Stimulated activated CD8-positive, alpha-beta memory T cell treated with anti-CD3 and anti-CD28 coated beads, Interleukin-7, amount 100 ng/mL, for 48 hours (primary cell): ENCODE data around the gene HTR3C.
"Not testable (repeated sequence)": the region's sequence is repeated elsewhere in the genome, so short reads cannot be mapped to it uniquely, and the experiment has no call there.

Experiments used
- DNase-seq, 2 donors: peaks; one replicate each; pipeline ENCODE4 v3.0.0-alpha.2; 2020; ENCODE audit warnings: low read depth in 1 of 2; ENCODE audit errors: extremely low read depth in 1 of 2

The HTR3C gene

GRCh38 chr3:184030536-184030935, 22.3 kb upstream of the HTR3C start:
- no peak for DNase-seq

DNA sequence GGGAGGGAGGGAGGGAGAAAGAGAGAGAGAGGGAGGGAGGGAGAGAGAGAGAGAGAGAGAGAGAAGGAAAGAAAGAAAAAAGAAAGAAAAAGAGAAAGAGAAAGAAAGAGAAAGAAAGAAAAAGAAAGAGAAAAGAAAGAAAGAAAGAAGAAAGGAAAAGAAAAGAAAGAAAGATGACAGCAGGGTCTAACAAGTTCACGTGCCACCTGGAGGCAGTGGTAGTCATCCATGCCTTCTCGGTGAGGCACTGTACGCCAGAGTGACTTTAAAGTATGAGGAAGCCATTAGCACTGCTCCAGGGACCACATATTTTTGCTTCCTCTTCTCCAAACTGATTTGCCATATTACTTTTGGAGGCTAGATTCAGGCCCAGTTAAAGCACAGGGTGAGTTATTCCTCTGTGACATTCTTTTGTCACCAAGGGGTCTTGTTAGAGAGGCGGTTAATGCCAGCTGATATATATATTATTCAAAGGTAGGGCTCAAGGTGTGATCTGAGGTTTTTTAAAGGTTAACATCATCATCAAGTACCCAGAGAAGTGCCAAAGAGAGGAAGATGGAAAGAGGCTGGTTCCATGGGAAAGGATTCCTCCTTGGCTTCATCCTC, 21.6 kb upstream of the HTR3C start, which contains the start of gene HTR3D:
Gene HTR3D, plus strand, starts transcription at position 556 of the 606 bp plus-strand sequence. Its CDS starts 0 bp downstream, at position 556.
- no peak for DNase-seq

DNA sequence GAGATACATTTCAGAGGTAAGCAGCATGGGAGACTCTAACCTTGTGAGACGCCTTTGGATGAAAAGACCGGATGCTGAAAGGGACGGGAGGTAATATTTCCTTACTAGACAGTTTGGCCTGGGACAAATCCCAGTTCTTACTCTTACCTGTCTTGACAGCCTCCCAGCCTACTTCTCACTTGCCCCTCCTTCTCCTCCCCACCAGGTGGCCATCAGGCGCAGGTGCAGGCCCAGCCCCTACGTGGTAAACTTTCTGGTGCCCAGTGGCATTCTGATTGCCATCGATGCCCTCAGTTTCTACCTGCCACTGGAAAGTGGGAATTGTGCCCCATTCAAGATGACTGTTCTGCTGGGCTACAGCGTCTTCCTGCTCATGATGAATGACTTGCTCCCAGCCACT, 15.0 kb upstream of the HTR3C start:
- no peak for DNase-seq

DNA sequence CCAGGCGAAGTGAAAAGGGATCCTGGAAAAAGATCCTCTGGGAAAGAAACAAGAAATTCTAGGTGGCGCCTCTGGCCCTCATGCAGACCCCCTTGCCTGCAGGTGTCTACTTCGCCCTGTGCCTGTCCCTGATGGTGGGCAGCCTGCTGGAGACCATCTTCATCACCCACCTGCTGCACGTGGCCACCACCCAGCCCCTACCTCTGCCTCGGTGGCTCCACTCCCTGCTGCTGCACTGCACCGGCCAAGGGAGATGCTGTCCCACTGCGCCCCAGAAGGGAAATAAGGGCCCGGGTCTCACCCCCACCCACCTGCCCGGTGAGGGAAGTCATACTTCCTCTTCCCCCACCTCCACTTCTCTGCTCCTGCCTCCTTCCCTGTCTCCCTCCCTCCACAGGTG, 14.5 kb upstream of the HTR3C start:
- DNase-seq, result not testable (repeated sequence)

GRCh38 chr3:184039414-184039813, 13.4 kb upstream of the HTR3C start:
- no peak for DNase-seq

GRCh38 chr3:184040010-184040409, 12.8 kb upstream of the HTR3C start:
- no peak for DNase-seq

DNA sequence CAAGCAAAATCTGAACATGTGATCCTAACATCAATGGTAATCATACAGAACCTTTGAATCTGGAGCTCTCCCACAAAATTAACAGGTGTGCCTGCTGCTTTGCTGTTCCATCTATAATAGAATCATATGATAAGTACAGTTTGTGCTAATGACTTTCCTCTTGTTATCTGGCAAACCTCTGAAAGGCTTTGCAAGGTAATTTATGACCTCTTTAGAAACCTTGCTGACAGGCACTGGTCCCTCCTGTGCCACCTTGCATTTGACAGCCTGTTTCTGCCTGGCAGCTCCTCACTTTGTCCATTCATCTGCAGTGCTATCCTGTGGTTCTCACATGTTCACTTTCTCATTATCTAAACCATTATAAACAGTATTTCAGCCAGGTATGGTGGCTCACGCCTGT, 10.2 kb upstream of the HTR3C start:
- no peak for DNase-seq

DNA sequence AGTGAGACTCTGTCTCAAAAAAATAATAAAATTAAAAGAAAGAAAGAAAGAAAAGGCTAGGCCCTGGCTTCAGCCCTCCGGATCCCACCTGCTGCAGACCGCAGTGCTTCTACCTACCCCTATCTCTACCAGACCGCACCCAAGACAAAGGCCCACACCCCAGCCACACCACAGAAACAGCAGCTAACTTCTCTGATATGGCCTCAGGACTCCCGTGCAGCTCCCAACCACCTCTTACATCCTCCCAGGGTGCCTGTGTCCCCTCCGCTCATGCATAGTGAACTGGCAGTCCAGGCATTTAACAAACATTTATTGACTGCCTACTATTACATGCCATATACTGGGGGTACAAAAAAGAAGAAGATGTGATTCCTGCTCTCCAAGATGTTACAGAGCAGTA, 6.9 kb upstream of the HTR3C start:
- no peak for DNase-seq

DNA sequence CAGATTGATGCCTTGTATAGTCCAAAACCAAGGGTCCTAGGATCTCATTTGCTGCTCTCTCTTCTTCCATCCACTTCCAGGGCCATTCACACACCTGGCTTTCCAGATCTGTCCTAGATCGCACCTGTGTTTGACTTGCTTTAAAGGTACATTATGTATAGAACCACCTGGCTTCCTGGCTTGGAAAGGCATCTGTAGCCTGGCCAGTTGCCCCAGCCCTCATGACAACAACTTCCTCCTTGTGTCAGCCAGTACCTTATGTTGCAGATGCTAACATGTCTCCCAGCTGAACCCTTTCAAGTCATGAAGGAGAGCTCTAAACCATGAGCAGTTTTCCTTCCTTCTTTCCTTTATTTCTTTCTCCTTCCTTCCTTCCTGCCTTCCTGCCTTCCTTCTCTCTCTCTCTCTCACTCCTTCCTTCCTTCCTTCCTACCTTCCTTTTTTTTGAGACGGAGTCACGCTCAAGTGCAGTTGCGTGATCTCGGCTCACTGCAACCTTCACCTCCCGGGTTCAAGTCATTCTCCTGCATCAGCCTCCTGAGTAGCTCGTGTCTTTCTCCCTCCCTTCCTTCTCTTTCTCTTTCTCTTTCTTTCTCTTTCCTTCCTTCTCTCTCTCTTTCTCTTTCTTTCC, 2.5 kb upstream of the HTR3C start:
- no peak for DNase-seq

- DNase-seq, result no peak
Measured at GRCh38 chr3:184058029-184058428, 5.2 kb downstream of the HTR3C start.

GRCh38 chr3:184059424-184059823, 6.6 kb downstream of the HTR3C start:
- no peak for DNase-seq

DNA sequence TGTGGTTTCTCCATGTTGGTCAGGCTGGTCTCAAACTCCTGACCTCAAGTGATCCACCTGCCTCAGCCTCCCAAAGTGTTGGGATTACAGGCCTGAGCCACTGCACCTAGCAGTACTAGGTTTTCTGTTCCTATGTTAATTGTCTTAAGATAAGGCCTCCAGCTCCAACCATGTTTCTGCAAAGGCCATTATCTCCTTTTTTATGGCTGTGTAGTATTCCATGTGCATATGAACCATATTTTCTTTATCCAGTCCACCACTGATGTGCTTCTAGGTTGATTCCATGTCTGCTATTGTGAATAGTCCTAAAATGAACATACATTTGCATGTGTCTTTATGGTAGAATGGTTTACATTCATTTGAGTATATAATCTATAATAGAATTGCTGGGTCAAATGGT, 9.8 kb downstream of the HTR3C start:
- no peak for DNase-seq

DNA sequence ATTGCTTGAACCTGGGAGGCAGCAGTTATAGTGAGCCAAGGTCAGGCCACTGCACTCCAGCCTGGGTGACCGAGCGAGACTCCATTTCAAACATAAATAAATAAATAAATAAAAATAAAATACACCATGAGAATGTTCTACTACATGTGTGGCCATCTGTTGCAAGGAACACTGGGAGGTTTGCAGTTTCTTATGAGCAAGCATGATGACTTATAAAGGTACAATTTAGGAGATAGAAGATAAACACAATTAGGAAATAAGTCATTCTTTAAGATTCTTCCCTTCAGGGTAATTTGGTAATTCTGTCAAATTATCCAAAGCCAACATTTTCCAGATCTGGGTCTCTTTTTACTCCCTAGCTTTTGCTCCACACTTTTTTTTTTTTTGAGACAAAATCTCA, 13.4 kb downstream of the HTR3C start:
- DNase-seq, result no peak

DNA sequence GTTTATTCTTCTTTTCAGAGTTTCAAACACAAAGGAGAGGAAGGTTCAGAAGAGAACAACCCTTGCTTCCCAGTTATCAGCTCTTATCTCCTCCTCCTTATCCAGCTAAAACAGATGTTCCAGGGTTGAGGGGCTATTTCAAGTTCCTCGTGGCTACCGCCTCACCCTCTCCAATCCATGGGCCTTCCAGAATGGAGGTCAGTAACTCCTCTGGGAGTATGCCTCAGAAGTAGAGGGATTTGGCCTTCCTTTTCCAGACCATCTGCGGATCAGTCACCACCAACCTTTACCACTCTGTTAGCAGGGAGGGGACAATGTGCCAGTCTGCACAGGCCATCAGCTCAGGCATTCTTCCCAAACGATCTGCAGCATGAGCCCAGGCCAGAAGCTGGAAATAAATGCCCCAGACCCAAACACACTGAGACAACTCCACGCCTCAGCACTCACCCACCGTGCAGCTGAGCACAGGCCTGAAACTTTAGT, 14.8 kb downstream of the HTR3C start:
- DNase-seq, result no peak

GRCh38 chr3:184068344-184068743, 15.5 kb downstream of the HTR3C start:
- DNase-seq, result no peak

GRCh38 chr3:184071142-184071541, 18.3 kb downstream of the HTR3C start:
- not testable (repeated sequence) for DNase-seq

- no peak for DNase-seq
Measured at GRCh38 chr3:184073621-184074020, 20.8 kb downstream of the HTR3C start.

GRCh38 chr3:184075901-184076300, 23.1 kb downstream of the HTR3C start:
- no peak for DNase-seq

DNA sequence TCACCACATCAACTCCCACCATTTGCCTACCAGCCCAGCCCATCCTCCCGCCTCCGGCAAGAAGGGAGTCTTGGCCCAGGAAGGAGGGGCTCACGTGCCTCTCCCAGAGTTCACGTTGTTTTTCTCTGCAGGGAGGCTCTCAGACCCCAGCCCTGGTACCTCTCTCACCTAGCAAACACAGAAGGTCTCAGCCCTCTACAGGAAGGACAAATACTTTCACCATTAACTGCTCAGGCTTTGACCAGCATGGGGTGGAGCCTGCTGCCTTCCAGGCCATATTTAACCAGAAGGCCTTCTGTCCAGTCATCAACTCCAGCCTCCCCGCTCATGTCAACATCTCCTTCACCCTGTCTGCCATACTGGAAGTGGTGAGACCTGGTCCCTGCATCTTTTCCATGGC, 25.0 kb downstream of the HTR3C start:
- no peak for DNase-seq

DNA sequence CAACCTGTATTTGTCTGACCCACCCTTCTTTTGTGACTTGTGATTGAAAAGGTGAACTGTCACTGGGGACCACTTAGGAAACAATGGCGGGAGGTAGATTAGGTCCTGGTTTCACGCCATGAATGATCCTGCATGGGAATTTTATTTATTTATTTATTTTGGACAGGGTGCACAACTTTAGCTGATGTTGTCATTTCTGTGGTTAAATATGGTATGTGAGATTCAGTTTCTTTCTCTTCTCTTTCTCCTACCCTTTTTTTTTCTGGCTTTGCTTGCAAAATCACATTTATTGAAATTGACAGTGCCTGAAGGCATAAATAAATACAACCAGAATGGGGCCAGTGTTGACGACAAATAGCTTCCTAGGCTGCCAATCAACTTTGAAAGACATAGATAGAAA, 26.0 kb downstream of the HTR3C start:
- DNase-seq, result no peak

DNA sequence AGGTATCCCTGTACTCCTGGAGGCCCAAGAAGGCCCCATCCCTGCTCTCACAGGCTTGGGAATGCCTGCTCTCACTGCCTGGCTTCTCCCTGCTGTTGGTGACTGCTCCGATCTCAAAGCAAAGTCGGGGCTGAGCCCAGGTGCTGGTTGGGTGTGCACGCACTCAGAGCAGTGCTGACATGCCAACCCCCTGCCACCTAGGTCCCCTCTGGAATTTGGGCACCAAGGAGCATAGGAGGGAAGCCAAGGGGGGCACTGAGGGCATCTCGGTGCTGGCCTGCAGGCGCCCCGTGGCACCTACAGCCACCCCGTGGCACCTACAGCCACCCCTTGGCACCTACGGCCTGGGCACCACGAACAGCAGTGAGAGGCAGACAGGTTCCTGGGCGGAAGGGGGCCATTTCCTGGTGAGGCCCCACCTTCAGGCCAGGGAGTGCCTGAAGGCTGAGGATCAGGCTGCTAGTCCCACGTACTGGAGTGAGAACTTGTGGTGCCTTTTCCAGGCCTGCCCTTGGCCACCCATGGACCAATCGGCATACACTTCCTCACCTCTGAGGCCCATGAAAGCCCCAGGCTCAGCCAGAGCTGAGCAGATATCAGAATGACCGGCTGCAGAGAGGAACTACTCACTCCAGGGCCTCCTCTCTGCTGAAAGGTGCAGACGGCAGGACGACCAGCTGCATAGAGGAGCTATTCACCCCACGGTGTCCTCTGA, 28.4 kb downstream of the HTR3C start:
- DNase-seq, result no peak

- DNase-seq, result no peak
Measured at GRCh38 chr3:184082034-184082433, 29.2 kb downstream of the HTR3C start.
